MM.1S (cell line): ENCODE results near the gene PRKG1.

ENCODE experiments used
- CTCF ChIP-seq: fragments of 300-600 bp; sonication (generic); IDR thresholded peaks from 2 replicates; pipeline ENCODE4 v1.5.1; 2016; ENCODE audit warnings: antibody characterized with exemption, low read length, mixed read lengths
- EZH2 ChIP-seq: fragments of 300-600 bp; sonication (generic); optimal IDR thresholded peaks from 2 replicates; pipeline ENCODE3; 2017; ENCODE audit warnings: low read depth, mild to moderate bottlenecking, antibody characterized with exemption, low read length, mixed read lengths
- EZH2phosphoT487 ChIP-seq: fragments of 300-600 bp; sonication (generic); IDR thresholded peaks from 2 replicates; pipeline ENCODE4 v1.6.1; 2018; ENCODE audit warnings: antibody characterized with exemption, low read length

GRCh38 chr10:51397244-51397643 lies 323.0 kb downstream of the PRKG1 start:
- TF ChIP-seq CTCF (no peak), EZH2phosphoT487 (no peak), EZH2 (no peak)
